ENCODE data around the gene PRR22. TPM values are rescaled to one million over a fixed set of nuclear protein-coding genes. Genes with fewer than 3 reads are reported as not detected.
"Not testable (repeated sequence)": the region's sequence is repeated elsewhere in the genome, so short reads cannot be mapped to it uniquely, and the experiment has no call there.

Gene PRR22
- total and polyA plus RNA-seq, 12 donors: 0.28 to 16.7 (median 1.3) TPM; not detected in 1

GRCh38 chr19:5786593-5787408 lies 2.3 kb upstream of the PRR22 start:
- peaks cover 6 to 8% of the 10 kb centered on the region in 2 donors for H3K4me1 ChIP-seq (replicated peaks in 1 of 2)
- H3K27me3 ChIP-seq: no peaks in the 10 kb centered on the region
- H3K9me3 ChIP-seq (replicated peaks in 1 of 3): no peaks in the 10 kb centered on the region
- H3K36me3 ChIP-seq (replicated peaks in 1 of 2): peaks cover 0 to 56% of the 10 kb centered on the region in 2 donors
- H3K27ac ChIP-seq: no peak overlapping the region
- intact Hi-C loops (cut with DNase I): no loop called here
- DNase-seq: no peak
- WGBS, 4 donors: 88 to 91% (median 90%) methylated on average over 38 to 44 of the region's 44 CpGs
- no peak overlapping the region for H3K4me3 ChIP-seq
- no peak for TF ChIP-seq POLR2A (IDR thresholded peaks at IDR 0.05)
- TF ChIP-seq CTCF (IDR thresholded peaks at IDR 0.05): no peak

- Histone ChIP-seq H3K36me3 (replicated peaks in 1 of 2) (peaks cover 0 to 56% of the 10 kb centered on the region in 2 donors), H3K27me3 (no peaks in the 10 kb centered on the region), H3K9me3 (replicated peaks in 1 of 3) (no peaks in the 10 kb centered on the region), H3K4me1 (replicated peaks in 1 of 2) (peaks cover 5 to 8% of the 10 kb centered on the region in 2 donors), H3K4me3 (no peak overlapping the region), H3K27ac (no peak overlapping the region)
- intact Hi-C loops (cut with DNase I): no loop called here
- TF ChIP-seq POLR2A (IDR thresholded peaks at IDR 0.05) (no peak), CTCF (IDR thresholded peaks at IDR 0.05) (no peak)
- 75 to 100% (median 96%) methylated on average over 1 to 37 of the region's 37 CpGs for WGBS, 4 donors
- DNase-seq: no peak
Observed at GRCh38 chr19:5785423-5785822, 877 bp upstream of the PRR22 start.

GRCh38 chr19:5782945-5783919 lies 1.3 kb downstream of the PRR22 start:
- DNase-seq: no peak
- WGBS, 4 donors: 54 to 69% (median 67%) methylated on average over 16 to 48 of the region's 48 CpGs; no CpG with 5 or more reads in 1 of the 4 donors
- peaks cover 0 to 37% of the 10 kb centered on the region in 2 donors for H3K36me3 ChIP-seq (replicated peaks in 1 of 2)
- H3K4me1 ChIP-seq (replicated peaks in 1 of 2): no peaks in the 10 kb centered on the region
- intact Hi-C loops (cut with DNase I): no loop called here
- H3K9me3 ChIP-seq (replicated peaks in 1 of 3): no peaks in the 10 kb centered on the region
- no peaks in the 10 kb centered on the region for H3K27me3 ChIP-seq
- no peak overlapping the region for H3K27ac ChIP-seq
- no peak overlapping the region for H3K4me3 ChIP-seq
- TF ChIP-seq CTCF (IDR thresholded peaks at IDR 0.05): no peak
- TF ChIP-seq POLR2A (IDR thresholded peaks at IDR 0.05): no peak

- no peak for DNase-seq
- H3K27ac ChIP-seq: no peak overlapping the region
- 68 to 100% (median 83%) methylated on average over 2 to 9 of the region's 9 CpGs for WGBS, 4 donors
- H3K27me3 ChIP-seq: no peaks in the 10 kb centered on the region
- no peak overlapping the region for H3K4me3 ChIP-seq
- H3K36me3 ChIP-seq (replicated peaks in 1 of 2): peaks cover 0 to 28% of the 10 kb centered on the region in 2 donors
- TF ChIP-seq POLR2A (IDR thresholded peaks at IDR 0.05) (no peak), CTCF (IDR thresholded peaks at IDR 0.05) (no peak)
- H3K4me1 ChIP-seq (replicated peaks in 1 of 2): no peaks in the 10 kb centered on the region
- intact Hi-C loops (cut with DNase I): no loop called here
- no peaks in the 10 kb centered on the region for H3K9me3 ChIP-seq (replicated peaks in 1 of 3)
Observed at GRCh38 chr19:5782322-5782721, 2.2 kb downstream of the PRR22 start.

GRCh38 chr19:5780916-5781315 lies 3.6 kb downstream of the PRR22 start:
- H3K27me3 ChIP-seq; H3K9me3 ChIP-seq (replicated peaks in 1 of 3); H3K4me3 ChIP-seq; H3K4me1 ChIP-seq (replicated peaks in 1 of 2); DNase-seq; H3K27ac ChIP-seq; intact Hi-C loops (cut with DNase I): not testable (repeated sequence)
- 79 to 80% (median 80%) methylated on average over 8 to 11 of the region's 11 CpGs for WGBS, 4 donors
- H3K36me3 ChIP-seq (replicated peaks in 1 of 2): peaks cover 0 to 14% of the 10 kb centered on the region in 2 donors
